Measurements from ENCODE around the gene GUCD1. TPM values are rescaled to one million over a fixed set of nuclear protein-coding genes. Genes with fewer than 3 reads are reported as not detected.

GUCD1 gene
- total RNA-seq, 1 donor from 2014 or later: 77.7 TPM

GRCh38 chr22:24564376-24565058, 9.6 kb upstream of the GUCD1 start:
- H3K9me3 ChIP-seq (ENCODE audit: insufficient read depth, low read depth, low read length): no peaks in the 10 kb centered on the region
- no peaks in the 10 kb centered on the region for H3K4me1 ChIP-seq (ENCODE audit: insufficient read depth, low read length)
- no peaks in the 10 kb centered on the region for H3K9me3 Mint-ChIP-seq (ENCODE audit: unreplicated experiment)
- no peak overlapping the region for H3K27ac ChIP-seq (ENCODE audit: low read depth, low read length)
- H3K9ac ChIP-seq (ENCODE audit: low read length): no peak overlapping the region
- H4K20me1 ChIP-seq (ENCODE audit: insufficient read depth, low read length): peaks cover 78% of the 10 kb centered on the region
- no peak for FAIRE-seq
- peaks cover 7% of the 10 kb centered on the region for H3K36me3 Mint-ChIP-seq (ENCODE audit: low read depth, unreplicated experiment)
- peaks cover 20% of the 10 kb centered on the region for H3K36me3 ChIP-seq (ENCODE audit: insufficient read depth, low read length)
- no peak for TF ChIP-seq CTCF (IDR thresholded peaks at IDR 0.05; ENCODE audit: insufficient read depth, low read depth, low read length)
- no peak for DNase-seq (ENCODE audit: low read depth)
- H3K4me3 Mint-ChIP-seq (ENCODE audit: unreplicated experiment): no peak overlapping the region
- no peak overlapping the region for H3K4me2 ChIP-seq (ENCODE audit: low read length)
- H3K27me3 Mint-ChIP-seq (ENCODE audit: low read depth, unreplicated experiment): no peaks in the 10 kb centered on the region
- no peak overlapping the region for H3K27ac Mint-ChIP-seq (ENCODE audit: unreplicated experiment)
- peaks cover 87% of the 10 kb centered on the region for H3K79me2 ChIP-seq (ENCODE audit: insufficient read depth, low read length)
- no peak overlapping the region for H3K4me3 ChIP-seq (ENCODE audit: insufficient read depth, low read depth, low read length)
- no peaks in the 10 kb centered on the region for H3K27me3 ChIP-seq (ENCODE audit: insufficient read depth, low read length)
- peaks cover 4% of the 10 kb centered on the region for H3K4me1 Mint-ChIP-seq (ENCODE audit: low read depth, unreplicated experiment)
- no peak overlapping the region for H2AFZ ChIP-seq (ENCODE audit: low read depth, low read length)

GRCh38 chr22:24563246-24563645, 8.3 kb upstream of the GUCD1 start:
- Histone ChIP-seq H3K4me2 (ENCODE audit: low read length) (no peak overlapping the region), H3K36me3 (ENCODE audit: insufficient read depth, low read length) (peaks cover 24% of the 10 kb centered on the region), H3K27ac (ENCODE audit: low read depth, low read length) (no peak overlapping the region), H3K9me3 (ENCODE audit: insufficient read depth, low read depth, low read length) (no peaks in the 10 kb centered on the region), H3K27me3 (ENCODE audit: insufficient read depth, low read length) (no peaks in the 10 kb centered on the region), H3K79me2 (ENCODE audit: insufficient read depth, low read length) (peaks cover 92% of the 10 kb centered on the region), H4K20me1 (ENCODE audit: insufficient read depth, low read length) (peaks cover 83% of the 10 kb centered on the region), H3K4me3 (ENCODE audit: insufficient read depth, low read depth, low read length) (no peak overlapping the region), H2AFZ (ENCODE audit: low read depth, low read length) (no peak overlapping the region), H3K4me1 (ENCODE audit: insufficient read depth, low read length) (no peaks in the 10 kb centered on the region), H3K9ac (ENCODE audit: low read length) (no peak overlapping the region)
- H3K36me3 Mint-ChIP-seq (ENCODE audit: low read depth, unreplicated experiment): peaks cover 7% of the 10 kb centered on the region
- TF ChIP-seq EZH2 (IDR thresholded peaks at IDR 0.05; ENCODE audit: insufficient read depth, low read length): no peak
- no peak for TF ChIP-seq CTCF (IDR thresholded peaks at IDR 0.05; ENCODE audit: insufficient read depth, low read depth, low read length)
- no peak overlapping the region for H3K4me3 Mint-ChIP-seq (ENCODE audit: unreplicated experiment)
- FAIRE-seq: no peak
- no peaks in the 10 kb centered on the region for H3K9me3 Mint-ChIP-seq (ENCODE audit: unreplicated experiment)
- H3K27me3 Mint-ChIP-seq (ENCODE audit: low read depth, unreplicated experiment): no peaks in the 10 kb centered on the region
- peaks cover 8% of the 10 kb centered on the region for H3K4me1 Mint-ChIP-seq (ENCODE audit: low read depth, unreplicated experiment)
- DNase-seq (ENCODE audit: low read depth): no peak
- H3K27ac Mint-ChIP-seq (ENCODE audit: unreplicated experiment): no peak overlapping the region

GRCh38 chr22:24559471-24559870, 4.5 kb upstream of the GUCD1 start:
- Mint-ChIP-seq H3K4me1 (ENCODE audit: low read depth, unreplicated experiment) (peaks cover 13% of the 10 kb centered on the region), H3K36me3 (ENCODE audit: low read depth, unreplicated experiment) (peaks cover 6% of the 10 kb centered on the region), H3K27ac (ENCODE audit: unreplicated experiment) (no peak overlapping the region), H3K9me3 (ENCODE audit: unreplicated experiment) (no peaks in the 10 kb centered on the region), H3K27me3 (ENCODE audit: low read depth, unreplicated experiment) (no peaks in the 10 kb centered on the region), H3K4me3 (ENCODE audit: unreplicated experiment) (no peak overlapping the region)
- Histone ChIP-seq H3K4me3 (ENCODE audit: insufficient read depth, low read depth, low read length) (no peak overlapping the region), H3K9ac (ENCODE audit: low read length) (no peak overlapping the region), H3K27ac (ENCODE audit: low read depth, low read length) (no peak overlapping the region), H3K4me2 (ENCODE audit: low read length) (no peak overlapping the region), H4K20me1 (ENCODE audit: insufficient read depth, low read length) (peaks cover 66% of the 10 kb centered on the region), H3K4me1 (ENCODE audit: insufficient read depth, low read length) (peaks cover 13% of the 10 kb centered on the region), H3K36me3 (ENCODE audit: insufficient read depth, low read length) (peaks cover 34% of the 10 kb centered on the region), H3K79me2 (ENCODE audit: insufficient read depth, low read length) (peaks cover 86% of the 10 kb centered on the region), H3K9me3 (ENCODE audit: insufficient read depth, low read depth, low read length) (no peaks in the 10 kb centered on the region), H2AFZ (ENCODE audit: low read depth, low read length) (no peak overlapping the region), H3K27me3 (ENCODE audit: insufficient read depth, low read length) (no peaks in the 10 kb centered on the region)
- TF ChIP-seq EZH2 (IDR thresholded peaks at IDR 0.05; ENCODE audit: insufficient read depth, low read length) (no peak), CTCF (IDR thresholded peaks at IDR 0.05; ENCODE audit: insufficient read depth, low read depth, low read length) (no peak)
- FAIRE-seq (no peak), DNase-seq (ENCODE audit: low read depth) (no peak)

All from astrocyte (in vitro differentiated cells and primary cell).